ENCODE data around the gene CCP110. TPM values are rescaled to one million over a fixed set of nuclear protein-coding genes. Genes with fewer than 3 reads are reported as not detected.
A peak's percentile ranks its signal among the peaks of the same experiment; 100 is the strongest.

Gene CCP110
- total and polyA plus RNA-seq, 2 donors (not counting 1 experiment from before 2014, with no cell fraction given) = 4.9 to 23.6 TPM

DNA sequence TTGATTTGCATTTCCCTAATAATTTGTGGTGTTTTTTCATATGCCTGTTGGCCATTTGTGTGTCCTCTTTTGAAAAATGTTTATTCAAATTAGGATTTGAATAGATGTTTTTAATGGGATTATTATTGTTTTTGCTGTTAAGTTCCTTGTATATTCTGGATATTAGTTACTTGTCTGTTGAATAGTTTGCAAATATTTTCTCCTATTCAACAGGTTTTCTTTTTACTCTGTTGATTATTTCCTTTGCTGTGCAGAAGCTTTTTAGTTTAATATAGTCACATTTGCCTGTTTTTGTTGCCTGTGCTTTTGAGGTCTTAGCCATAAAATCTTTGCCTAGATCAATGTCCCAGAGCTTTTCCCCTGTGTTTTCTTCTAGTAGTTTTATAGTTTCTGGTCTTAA is 11.4 kb upstream of the CCP110 start:
- intact Hi-C loops (cut with micrococcal nuclease) = no loop called here
- Histone ChIP-seq H3K79me2 (ENCODE audit: control insufficient read depth, insufficient read depth, low read length) (peaks cover 8% of the 10 kb centered on the region), H3K4me2 (replicated peaks; ENCODE audit: low read depth, low read length, poor library complexity, severe bottlenecking) (no peak overlapping the region), H3K4me1 (ENCODE audit: control insufficient read depth in 2 of 2, insufficient read depth in 2 of 2, low read length in 2 of 2) (peaks cover 5 to 6% of the 10 kb centered on the region in 2 donors), H2AFZ (ENCODE audit: insufficient read depth, low read depth, low read length, poor library complexity, severe bottlenecking) (no peak overlapping the region), H3K4me3 (ENCODE audit: control extremely low read depth in 1 of 5, extremely low read depth in 1 of 5, insufficient read depth in 1 of 5, low read depth in 2 of 5, low read length in 4 of 5) (no peak overlapping the region), H3K27me3 (replicated peaks in 1 of 4; ENCODE audit: control extremely low read depth in 1 of 4, control insufficient read depth in 3 of 4, insufficient read depth in 4 of 4, low read length in 3 of 4) (no peaks in the 10 kb centered on the region), H4K20me1 (ENCODE audit: control insufficient read depth, insufficient read depth, low read length, poor library complexity, severe bottlenecking) (no peaks in the 10 kb centered on the region), H3K27ac (ENCODE audit: low read length in 2 of 2) (no peak overlapping the region), H3K9me3 (ENCODE audit: control extremely low read depth in 1 of 3, control insufficient read depth in 2 of 3, insufficient read depth in 1 of 3, low read length in 2 of 3) (no peaks in the 10 kb centered on the region), H3K9ac (ENCODE audit: low read length) (no peak overlapping the region), H3K36me3 (replicated peaks in 1 of 2; ENCODE audit: control extremely low read depth in 1 of 2, control insufficient read depth in 1 of 2, extremely low read depth in 1 of 2, insufficient read depth in 2 of 2, low read length in 1 of 2) (peaks cover 0 to 19% of the 10 kb centered on the region in 2 experiments)
- ATAC-seq (ENCODE audit: low read depth) (no peak), DNase-seq (no peak)
- H3K9me3 Mint-ChIP-seq (ENCODE audit: insufficient read depth) = no peaks in the 10 kb centered on the region
- no peak overlapping the region for H3K27ac Mint-ChIP-seq
- no peaks in the 10 kb centered on the region for H3K27me3 Mint-ChIP-seq
- CTCF ChIA-PET = interaction anchor here (3.1 kb wide), 1 partner anchor 10 kb away, joined by 9 read pairs; no protein-coding TSS in a partner anchor
- no peak overlapping the region for H3K4me3 Mint-ChIP-seq
- TF ChIP-seq, protein P1, sequence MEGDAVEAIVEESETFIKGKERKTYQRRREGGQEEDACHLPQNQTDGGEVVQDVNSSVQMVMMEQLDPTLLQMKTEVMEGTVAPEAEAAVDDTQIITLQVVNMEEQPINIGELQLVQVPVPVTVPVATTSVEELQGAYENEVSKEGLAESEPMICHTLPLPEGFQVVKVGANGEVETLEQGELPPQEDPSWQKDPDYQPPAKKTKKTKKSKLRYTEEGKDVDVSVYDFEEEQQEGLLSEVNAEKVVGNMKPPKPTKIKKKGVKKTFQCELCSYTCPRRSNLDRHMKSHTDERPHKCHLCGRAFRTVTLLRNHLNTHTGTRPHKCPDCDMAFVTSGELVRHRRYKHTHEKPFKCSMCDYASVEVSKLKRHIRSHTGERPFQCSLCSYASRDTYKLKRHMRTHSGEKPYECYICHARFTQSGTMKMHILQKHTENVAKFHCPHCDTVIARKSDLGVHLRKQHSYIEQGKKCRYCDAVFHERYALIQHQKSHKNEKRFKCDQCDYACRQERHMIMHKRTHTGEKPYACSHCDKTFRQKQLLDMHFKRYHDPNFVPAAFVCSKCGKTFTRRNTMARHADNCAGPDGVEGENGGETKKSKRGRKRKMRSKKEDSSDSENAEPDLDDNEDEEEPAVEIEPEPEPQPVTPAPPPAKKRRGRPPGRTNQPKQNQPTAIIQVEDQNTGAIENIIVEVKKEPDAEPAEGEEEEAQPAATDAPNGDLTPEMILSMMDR (IDR thresholded peaks at IDR 0.05) = no peak
- peaks cover 23% of the 10 kb centered on the region for H3K4me1 Mint-ChIP-seq
- POLR2A ChIA-PET = no interaction called here

DNA sequence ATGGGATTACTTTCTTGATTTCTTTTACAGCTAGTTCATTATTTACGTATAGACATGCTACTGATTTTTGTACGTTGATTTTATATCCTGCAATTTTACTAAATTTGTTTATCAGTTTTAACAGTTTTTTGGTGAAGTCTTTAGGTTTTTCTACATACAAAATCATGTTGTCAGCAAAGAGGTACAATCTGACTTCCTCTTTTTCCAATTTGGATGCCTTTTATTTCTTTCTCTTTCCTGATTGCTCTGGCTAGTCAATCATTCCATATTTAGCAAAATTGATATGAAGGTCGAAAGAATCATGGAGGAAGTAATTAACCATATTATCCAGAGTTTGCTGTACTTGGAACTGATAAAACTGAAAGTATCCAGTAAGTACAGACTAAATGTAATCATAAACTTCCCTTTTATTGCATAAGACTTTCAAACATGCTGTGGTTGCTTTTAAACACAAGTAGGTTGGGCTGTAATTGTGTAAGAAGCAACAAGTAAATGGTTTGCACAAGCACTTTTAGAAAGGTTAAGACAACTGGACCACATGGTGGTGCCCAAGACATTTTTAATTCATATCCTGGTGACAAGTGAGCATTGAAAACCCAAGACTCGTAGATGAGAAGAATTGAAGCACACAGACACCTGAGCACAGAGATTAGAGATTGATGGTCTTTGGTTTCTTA is 10.2 kb upstream of the CCP110 start:
- H3K36me3 ChIP-seq (replicated peaks in 1 of 2; ENCODE audit: control extremely low read depth in 1 of 2, control insufficient read depth in 1 of 2, extremely low read depth in 1 of 2, insufficient read depth in 2 of 2, low read length in 1 of 2) = peaks cover 0 to 12% of the 10 kb centered on the region in 2 experiments
- Mint-ChIP-seq H3K4me1 (peaks cover 23% of the 10 kb centered on the region), H3K4me3 (peak overlapping the region; percentile 83), H3K9me3 (ENCODE audit: insufficient read depth) (no peaks in the 10 kb centered on the region), H3K27ac (peak overlapping the region; percentile 77), H3K27me3 (no peaks in the 10 kb centered on the region)
- H3K27ac ChIP-seq (ENCODE audit: low read length in 2 of 2) = peak overlapping the region in 1 of 2 donors; percentile 2
- H3K79me2 ChIP-seq (ENCODE audit: control insufficient read depth, insufficient read depth, low read length) = peaks cover 12% of the 10 kb centered on the region
- no peaks in the 10 kb centered on the region for H3K9me3 ChIP-seq (ENCODE audit: control extremely low read depth in 1 of 3, control insufficient read depth in 2 of 3, insufficient read depth in 1 of 3, low read length in 2 of 3)
- TF ChIP-seq, protein P1 (IDR thresholded peaks at IDR 0.05) = no peak
- TF ChIP-seq EZH2 (IDR thresholded peaks at IDR 0.05; ENCODE audit: borderline replicate concordance, insufficient read depth, low read depth, low read length, poor library complexity, severe bottlenecking) = no peak
- intact Hi-C loops (cut with micrococcal nuclease) = no loop called here
- H3K9ac ChIP-seq (ENCODE audit: low read length) = peak overlapping the region; percentile 7
- no peak for ATAC-seq (ENCODE audit: low read depth)
- H3K4me3 ChIP-seq (ENCODE audit: control extremely low read depth in 1 of 5, extremely low read depth in 1 of 5, insufficient read depth in 1 of 5, low read depth in 2 of 5, low read length in 4 of 5) = peak overlapping the region in 2 of 5 experiments; percentile 41 to 45
- H2AFZ ChIP-seq (ENCODE audit: insufficient read depth, low read depth, low read length, poor library complexity, severe bottlenecking) = peak overlapping the region; percentile 47
- H3K4me1 ChIP-seq (ENCODE audit: control insufficient read depth in 2 of 2, insufficient read depth in 2 of 2, low read length in 2 of 2) = peaks cover 5 to 6% of the 10 kb centered on the region in 2 donors
- H3K27me3 ChIP-seq (replicated peaks in 1 of 4; ENCODE audit: control extremely low read depth in 1 of 4, control insufficient read depth in 3 of 4, insufficient read depth in 4 of 4, low read length in 3 of 4) = no peaks in the 10 kb centered on the region
- 71% methylated on average over 1 of the region's 4 CpGs for WGBS (ENCODE audit: insufficient coverage)
- POLR2A ChIA-PET = interaction anchor here (0.6 kb wide), 2 partner anchors 42 to 697 kb away, joined by 3 to 4 read pairs; partner anchors contain the start of gene VPS35L
- H4K20me1 ChIP-seq (ENCODE audit: control insufficient read depth, insufficient read depth, low read length, poor library complexity, severe bottlenecking) = no peaks in the 10 kb centered on the region
- CTCF ChIA-PET = interaction anchor here (1.3 to 3.1 kb wide), 2 partner anchors 11 to 42 kb away, joined by 4 to 9 read pairs; partner anchors contain the start of gene VPS35L
- H3K4me2 ChIP-seq (replicated peaks; ENCODE audit: low read depth, low read length, poor library complexity, severe bottlenecking) = peak overlapping the region; percentile 49
- peak; percentile 23 for DNase-seq

Measured in B cell (primary cell).